Naive B cell (primary cell): ENCODE measurements around the gene GSKIP. TPM values are rescaled to one million over a fixed set of nuclear protein-coding genes. Genes with fewer than 3 reads are reported as not detected.

ENCODE experiments used
- ATAC-seq, 2 donors: fragments of 150-1000 bp; cut with Tn5 transposase; 2 replicates each; pipeline ENCODE4 v1.10.0; 2021; ENCODE audit warnings: low read depth in 2 of 2, mild to moderate bottlenecking in 2 of 2, moderate library complexity in 2 of 2
- DNase-seq: peaks from one replicate; pipeline ENCODE4 v3.0.0; 2022
- H3K27ac Mint-ChIP-seq, 6 donors: one replicate each; pipeline ENCODE4 v1.8.0; 2020 to 2022; ENCODE audit warnings: mild to moderate bottlenecking in 6 of 6, mixed read lengths in 6 of 6, moderate library complexity in 5 of 6, inconsistent platforms in 2 of 6
- H3K27me3 Mint-ChIP-seq, 3 donors: one replicate each; pipeline ENCODE4 v1.8.0; 2021 to 2022; ENCODE audit warnings: mixed read lengths in 3 of 3, mild to moderate bottlenecking in 1 of 3
- H3K36me3 Mint-ChIP-seq, 2 donors: one replicate each; pipeline ENCODE4 v1.8.0; 2020 to 2022; ENCODE audit warnings: mixed read lengths in 2 of 2, inconsistent platforms in 1 of 2, mild to moderate bottlenecking in 1 of 2
- H3K4me1 Mint-ChIP-seq, 3 donors: one replicate each; pipeline ENCODE4 v1.8.0; 2020 to 2022; ENCODE audit warnings: mixed read lengths in 3 of 3, inconsistent platforms in 1 of 3, mild to moderate bottlenecking in 1 of 3, moderate library complexity in 1 of 3
- H3K4me3 Mint-ChIP-seq, 8 donors: one replicate each; pipeline ENCODE4 v1.8.0; 2020 to 2022; ENCODE audit warnings: mild to moderate bottlenecking in 8 of 8, mixed read lengths in 8 of 8, moderate library complexity in 8 of 8, inconsistent platforms in 2 of 8
- H3K9me3 Mint-ChIP-seq, 7 donors: one replicate each; pipeline ENCODE4 v1.8.0; 2020 to 2022; ENCODE audit warnings: mixed read lengths in 7 of 7, mild to moderate bottlenecking in 5 of 7, inconsistent platforms in 2 of 7, moderate library complexity in 1 of 7
- polyA plus RNA-seq, 6 donors: library from polyadenylated mRNA; unstranded; fragments of 300-500 nt; fragmentation: Illumina TruSeq; gene quantifications; one replicate each; pipeline ENCODE4 v1.2.3, GENCODE V29; 2021; ENCODE audit warnings: low read depth in 6 of 6

GSKIP gene
- polyA plus RNA-seq, 6 donors from 2014 or later = 19.0 to 31.6 (median 24.0) TPM

DNA sequence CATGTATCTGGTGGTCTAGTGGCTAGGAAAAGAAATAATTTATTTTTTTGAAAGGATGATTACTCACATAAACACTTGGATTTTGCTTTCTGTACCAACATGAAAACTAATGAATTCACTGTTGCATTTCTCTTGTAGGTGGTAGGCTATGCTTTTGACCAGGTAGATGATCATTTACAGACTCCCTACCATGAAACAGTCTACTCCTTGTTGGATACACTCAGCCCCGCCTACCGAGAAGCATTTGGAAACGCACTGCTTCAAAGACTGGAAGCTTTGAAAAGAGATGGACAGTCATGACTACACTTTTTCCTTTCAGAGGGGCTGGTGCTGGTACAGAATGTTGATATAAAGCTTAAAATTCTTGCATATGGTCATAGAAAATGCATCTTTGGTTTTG lies 22.1 kb downstream of the GSKIP start:
- no peak for ATAC-seq
- no peaks in the 10 kb centered on the region for H3K27me3 Mint-ChIP-seq
- H3K9me3 Mint-ChIP-seq = no peaks in the 10 kb centered on the region
- H3K4me3 Mint-ChIP-seq = no peak overlapping the region
- DNase-seq = no peak
- H3K36me3 Mint-ChIP-seq = peaks cover 8 to 9% of the 10 kb centered on the region in 2 donors
- peaks cover 7 to 8% (median 7%) of the 10 kb centered on the region in 3 donors for H3K4me1 Mint-ChIP-seq
- H3K27ac Mint-ChIP-seq = no peak overlapping the region

DNA sequence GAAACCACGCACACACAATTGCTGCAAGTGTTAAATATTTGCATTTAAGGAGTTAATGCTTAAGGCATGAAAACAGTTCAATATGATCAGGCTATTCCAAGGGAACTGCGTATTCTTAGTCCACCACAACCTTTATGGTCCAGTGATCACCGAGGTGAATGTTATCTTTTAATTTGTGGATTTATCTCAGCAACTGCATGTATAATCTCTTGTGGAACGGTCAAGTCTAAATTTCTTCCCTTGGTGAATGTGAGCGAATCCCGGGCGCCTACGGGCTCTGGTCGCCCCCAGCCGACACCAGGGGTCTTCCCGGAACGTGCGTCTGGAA lies 27.6 kb downstream of the GSKIP start:
- no peak for DNase-seq
- Mint-ChIP-seq H3K36me3 (no peaks in the 10 kb centered on the region), H3K4me3 (peak overlapping the region; percentile 89 to 95 (median 92)), H3K27ac (peak overlapping the region; percentile 87 to 97 (median 92)), H3K27me3 (peaks cover 0 to 7% (median 0%) of the 10 kb centered on the region in 3 donors), H3K9me3 (no peaks in the 10 kb centered on the region), H3K4me1 (peaks cover 0 to 7% (median 0%) of the 10 kb centered on the region in 3 donors)
- ATAC-seq = no peak

DNA sequence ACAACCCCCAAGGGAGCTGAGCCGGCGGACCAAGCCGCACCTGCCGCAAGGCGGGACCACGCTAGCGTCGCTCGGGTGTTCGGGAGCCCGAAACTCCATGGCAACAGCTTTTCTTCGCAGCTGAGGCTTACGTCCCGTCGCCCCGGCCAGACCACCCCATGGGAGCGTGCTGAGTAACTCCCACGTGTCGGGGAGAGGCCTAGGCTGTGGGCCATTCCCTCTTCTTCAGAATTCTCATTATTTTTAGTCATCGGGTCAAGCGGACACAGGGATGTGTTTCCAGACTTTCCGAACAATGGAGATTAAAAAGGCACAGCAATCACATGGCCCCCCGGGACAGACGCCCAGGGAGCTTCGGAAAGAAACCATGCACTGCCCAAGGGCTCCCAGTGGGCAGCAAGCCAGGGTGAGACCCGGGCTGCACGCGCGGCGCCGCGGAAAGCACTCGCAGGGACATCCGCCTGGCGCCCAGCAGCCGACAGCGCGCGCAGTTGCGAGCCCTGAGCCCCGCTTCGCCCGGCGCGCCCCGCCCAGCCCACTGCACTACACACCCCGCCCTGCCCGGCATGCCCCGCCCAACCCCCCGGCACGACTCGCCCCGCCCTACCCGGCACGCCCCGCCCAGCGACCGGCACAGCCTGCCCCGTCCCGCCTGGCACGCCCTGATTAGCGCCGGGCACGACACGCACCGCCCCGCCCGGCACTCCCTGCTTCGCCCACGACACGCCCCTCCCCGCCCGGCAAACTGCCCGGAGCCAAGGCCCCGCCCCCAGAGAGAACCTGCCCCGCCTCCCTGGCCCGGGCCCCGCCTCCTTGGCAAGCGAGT lies 28.2 kb downstream of the GSKIP start:
- Mint-ChIP-seq H3K27ac (peak overlapping the region; percentile 87 to 97 (median 92)), H3K4me3 (peak overlapping the region; percentile 89 to 95 (median 92)), H3K27me3 (peaks cover 0 to 7% (median 0%) of the 10 kb centered on the region in 3 donors), H3K9me3 (no peaks in the 10 kb centered on the region), H3K36me3 (no peaks in the 10 kb centered on the region), H3K4me1 (peaks cover 0 to 7% (median 0%) of the 10 kb centered on the region in 3 donors)
- ATAC-seq (peak; percentile 80 to 83), DNase-seq (peak; percentile 100)

DNA sequence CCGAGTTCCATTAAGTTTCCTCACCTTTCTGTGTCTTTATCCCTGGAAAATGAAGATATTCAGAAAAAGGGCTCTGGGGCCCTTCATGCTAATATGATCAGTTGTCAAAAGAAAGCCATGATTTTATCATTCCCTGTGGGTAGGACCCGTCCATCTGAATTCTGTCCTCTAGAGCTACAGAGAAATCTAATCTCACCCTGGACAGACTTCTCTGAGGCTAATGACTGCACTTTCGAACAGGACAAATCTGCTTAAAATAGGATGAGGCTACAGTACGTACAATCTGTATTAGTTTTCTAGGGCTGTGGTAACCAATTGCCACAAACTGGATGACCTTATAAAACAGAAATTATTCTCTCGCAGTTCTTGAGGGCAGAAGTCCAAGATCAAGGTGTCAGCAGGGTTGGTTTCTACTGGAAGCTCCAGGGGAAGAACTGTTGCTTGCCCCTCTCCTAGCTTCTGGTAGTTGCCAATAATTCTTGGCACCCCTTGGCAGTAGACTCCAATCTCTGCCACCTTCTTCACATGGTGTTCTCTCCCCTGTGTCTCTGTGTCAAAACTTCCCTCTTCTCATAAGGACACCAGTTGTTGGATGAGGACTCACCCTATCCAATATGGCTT lies 29.9 kb downstream of the GSKIP start:
- Mint-ChIP-seq H3K9me3 (no peaks in the 10 kb centered on the region), H3K36me3 (no peaks in the 10 kb centered on the region), H3K4me3 (peak overlapping the region; percentile 47 to 95 (median 90)), H3K27me3 (peaks cover 0 to 7% (median 0%) of the 10 kb centered on the region in 3 donors), H3K4me1 (peaks cover 0 to 7% (median 0%) of the 10 kb centered on the region in 3 donors), H3K27ac (peak overlapping the region in 1 of 6 donors; percentile 3)
- DNase-seq (no peak), ATAC-seq (no peak)

DNA sequence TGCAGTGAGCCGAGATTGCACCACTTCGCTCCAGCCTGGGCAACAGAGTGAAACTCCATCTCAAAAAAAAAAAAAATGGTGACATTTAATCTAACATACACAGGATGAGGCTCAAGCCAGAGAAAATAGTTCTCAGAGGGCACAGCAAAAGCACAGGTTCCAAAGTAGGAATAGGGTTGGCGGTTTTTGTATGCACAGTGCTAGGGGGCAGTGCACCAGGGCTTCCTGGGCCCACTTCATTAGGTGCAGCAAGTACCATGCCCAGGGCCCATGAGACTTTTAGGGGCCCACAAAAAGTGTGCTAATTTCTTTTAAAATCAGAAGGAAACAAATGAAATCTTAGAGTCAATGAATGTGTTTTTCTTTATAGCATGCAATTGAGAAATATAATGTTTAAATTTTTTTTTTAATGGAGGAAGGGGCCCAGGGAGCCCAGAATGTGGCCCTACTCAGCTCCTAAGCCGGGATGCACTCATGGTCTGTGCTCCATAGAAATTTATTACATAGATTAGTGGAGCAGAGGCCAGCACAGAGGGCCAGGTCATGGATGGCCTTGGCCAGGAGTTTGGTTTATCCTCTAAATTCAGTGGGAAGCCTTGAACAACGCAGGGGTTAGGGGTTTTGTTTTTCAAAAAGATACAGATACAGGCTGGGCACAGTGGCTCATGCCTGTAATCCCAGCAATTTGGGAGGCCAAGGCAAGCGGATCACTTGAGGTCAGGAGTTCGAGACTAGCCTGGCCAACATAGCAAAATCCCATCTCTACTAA lies 30.9 kb downstream of the GSKIP start:
- no peaks in the 10 kb centered on the region for H3K9me3 Mint-ChIP-seq
- H3K27me3 Mint-ChIP-seq = peaks cover 0 to 12% (median 5%) of the 10 kb centered on the region in 3 donors
- H3K4me1 Mint-ChIP-seq = peaks cover 0 to 7% (median 0%) of the 10 kb centered on the region in 3 donors
- DNase-seq = no peak
- no peak for ATAC-seq
- peak overlapping the region in 1 of 6 donors; percentile 14 for H3K27ac Mint-ChIP-seq
- H3K4me3 Mint-ChIP-seq = peak overlapping the region in 2 of 8 donors; percentile 67 to 90
- H3K36me3 Mint-ChIP-seq = no peaks in the 10 kb centered on the region

DNA sequence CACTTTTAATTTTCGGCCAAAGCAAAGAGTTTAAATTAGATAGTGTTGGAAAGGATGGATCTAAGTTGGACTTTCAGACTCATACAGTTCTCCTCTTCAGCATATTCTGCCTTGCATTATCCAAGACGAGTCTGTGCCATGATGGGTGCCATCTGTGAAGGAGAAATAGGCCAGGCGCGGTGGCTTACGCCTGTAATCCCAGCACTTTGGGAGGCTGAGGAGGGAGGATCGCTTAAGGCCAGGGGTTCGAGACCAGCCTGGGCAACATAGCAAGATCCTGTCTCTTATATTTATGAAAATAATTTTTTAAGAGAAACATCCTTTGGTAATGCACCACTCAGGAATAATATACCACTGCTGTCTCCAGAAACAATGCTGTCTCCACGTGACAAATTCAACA lies 35.1 kb downstream of the GSKIP start:
- no peak for DNase-seq
- Mint-ChIP-seq H3K4me3 (no peak overlapping the region), H3K9me3 (no peaks in the 10 kb centered on the region), H3K27me3 (peaks cover 5 to 39% (median 36%) of the 10 kb centered on the region in 3 donors), H3K27ac (no peak overlapping the region), H3K4me1 (no peaks in the 10 kb centered on the region), H3K36me3 (peaks cover 0 to 6% of the 10 kb centered on the region in 2 donors)
- no peak for ATAC-seq

DNA sequence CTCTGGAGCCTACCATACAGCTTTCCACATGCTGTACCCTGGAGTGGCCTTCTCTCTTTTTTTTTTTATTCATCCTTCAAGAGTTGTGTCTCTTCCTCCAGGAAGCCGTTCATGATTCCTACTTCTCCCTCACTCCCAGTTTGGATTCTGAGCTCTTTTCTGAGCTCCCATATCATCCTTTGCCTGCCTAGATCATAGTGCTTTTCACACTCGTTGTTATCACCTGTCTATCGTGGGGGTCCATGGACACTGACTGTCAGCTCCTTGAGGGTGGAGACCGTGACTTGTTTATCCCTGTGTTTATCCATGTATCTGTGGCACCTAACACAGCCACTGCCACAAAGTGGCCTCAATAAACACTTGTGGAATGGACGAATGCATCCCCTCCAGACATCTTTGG lies 35.6 kb downstream of the GSKIP start:
- peaks cover 0 to 6% of the 10 kb centered on the region in 2 donors for H3K36me3 Mint-ChIP-seq
- no peak for DNase-seq
- no peaks in the 10 kb centered on the region for H3K9me3 Mint-ChIP-seq
- no peak overlapping the region for H3K4me3 Mint-ChIP-seq
- H3K4me1 Mint-ChIP-seq = no peaks in the 10 kb centered on the region
- no peak overlapping the region for H3K27ac Mint-ChIP-seq
- peaks cover 5 to 39% (median 36%) of the 10 kb centered on the region in 3 donors for H3K27me3 Mint-ChIP-seq
- no peak for ATAC-seq

DNA sequence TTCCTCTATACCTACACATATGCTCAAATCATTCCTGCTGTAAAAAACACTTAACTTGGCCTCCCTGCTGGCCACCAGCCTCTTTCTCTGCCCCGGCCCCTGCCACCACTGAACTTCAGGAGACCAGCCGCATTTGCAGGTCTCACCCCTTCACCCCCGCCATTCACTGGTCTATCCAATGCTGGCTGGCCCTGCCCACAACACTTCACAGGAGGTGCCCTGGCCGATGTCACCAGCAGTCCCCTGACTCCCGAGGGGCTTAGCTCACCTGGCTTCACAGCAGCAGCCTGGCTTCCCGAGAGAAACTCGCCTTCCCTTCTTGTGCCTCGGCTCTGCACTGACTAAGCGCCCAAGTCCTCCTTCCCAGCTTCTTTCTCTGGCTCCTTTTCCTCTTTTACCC lies 36.1 kb downstream of the GSKIP start:
- Mint-ChIP-seq H3K4me1 (no peaks in the 10 kb centered on the region), H3K36me3 (peaks cover 0 to 6% of the 10 kb centered on the region in 2 donors), H3K9me3 (no peaks in the 10 kb centered on the region), H3K4me3 (peak overlapping the region in 2 of 8 donors; percentile 29 to 48), H3K27me3 (peaks cover 5 to 39% (median 36%) of the 10 kb centered on the region in 3 donors), H3K27ac (peak overlapping the region in 1 of 6 donors; percentile 42)
- no peak for DNase-seq
- no peak for ATAC-seq

DNA sequence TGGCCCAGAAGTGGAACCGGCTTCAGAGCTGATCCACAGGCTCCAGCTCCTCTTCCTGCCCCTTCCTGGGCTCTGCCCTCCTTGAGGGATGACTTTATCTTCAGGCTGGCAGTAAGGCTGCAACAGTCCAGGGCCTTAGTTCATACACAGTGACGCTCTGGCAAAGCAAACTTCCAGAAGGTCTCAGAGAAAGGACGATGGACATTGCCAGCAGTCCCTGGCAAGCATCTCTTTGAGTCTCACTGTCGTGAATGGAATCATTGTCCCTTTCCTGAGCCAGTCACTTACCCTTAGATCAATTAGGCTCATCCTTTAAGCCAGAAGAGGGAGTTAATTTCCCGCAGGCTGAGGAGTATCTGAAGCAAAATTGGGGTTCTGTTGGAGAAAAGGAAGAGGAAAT lies 37.2 kb downstream of the GSKIP start:
- DNase-seq = no peak
- Mint-ChIP-seq H3K4me3 (no peak overlapping the region), H3K27me3 (peaks cover 5 to 36% (median 33%) of the 10 kb centered on the region in 3 donors), H3K27ac (peak overlapping the region in 1 of 6 donors; percentile 69), H3K4me1 (no peaks in the 10 kb centered on the region), H3K36me3 (peaks cover 0 to 6% of the 10 kb centered on the region in 2 donors), H3K9me3 (no peaks in the 10 kb centered on the region)
- ATAC-seq = no peak

DNA sequence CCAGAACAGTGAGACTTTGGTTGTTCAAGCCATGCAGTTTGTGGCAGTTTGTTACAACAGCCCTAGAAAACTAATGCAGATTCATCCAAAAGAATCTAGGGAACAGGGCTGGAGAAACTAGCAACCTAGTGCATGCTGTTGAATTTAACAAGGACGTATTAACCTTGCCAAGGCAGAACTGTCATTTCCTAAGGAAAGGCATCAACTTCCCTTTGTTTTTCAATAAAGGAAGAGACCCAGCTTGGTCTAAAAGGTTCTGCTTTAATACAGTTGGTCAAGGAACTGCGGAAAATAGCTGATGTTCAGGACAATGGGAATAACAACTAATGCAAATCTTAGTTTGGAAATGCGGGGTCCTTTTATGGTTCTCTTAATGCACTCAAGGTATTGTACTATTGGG lies 40.1 kb downstream of the GSKIP start:
- Mint-ChIP-seq H3K27ac (no peak overlapping the region), H3K9me3 (no peaks in the 10 kb centered on the region), H3K4me1 (peaks cover 0 to 8% (median 3%) of the 10 kb centered on the region in 3 donors), H3K4me3 (no peak overlapping the region), H3K36me3 (peaks cover 0 to 6% of the 10 kb centered on the region in 2 donors), H3K27me3 (peaks cover 5 to 38% (median 36%) of the 10 kb centered on the region in 3 donors)
- DNase-seq = no peak
- no peak for ATAC-seq

DNA sequence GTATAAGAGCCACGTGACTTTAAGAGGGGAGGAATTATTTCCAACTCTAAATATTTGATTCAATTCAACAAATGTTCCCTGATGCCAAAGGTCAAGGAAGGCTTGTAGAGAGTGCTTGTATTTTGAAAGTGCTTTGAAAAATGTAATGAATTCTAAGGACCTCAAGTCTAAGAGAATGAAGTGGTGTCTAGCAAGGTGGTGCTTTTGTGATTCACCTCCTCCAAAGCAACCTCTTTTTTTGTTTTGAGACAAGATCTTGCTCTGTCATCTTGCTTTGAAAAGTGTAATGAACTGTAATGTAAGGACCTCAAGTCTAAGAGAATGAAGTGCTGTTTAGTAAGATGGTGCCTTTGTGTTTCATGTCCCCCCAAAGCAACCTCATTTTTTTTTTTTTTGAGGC lies 42.4 kb downstream of the GSKIP start:
- DNase-seq = no peak
- H3K36me3 Mint-ChIP-seq = no peaks in the 10 kb centered on the region
- ATAC-seq = no peak
- H3K4me1 Mint-ChIP-seq = peaks cover 0 to 9% (median 3%) of the 10 kb centered on the region in 3 donors
- H3K9me3 Mint-ChIP-seq = no peaks in the 10 kb centered on the region
- peaks cover 0 to 23% (median 23%) of the 10 kb centered on the region in 3 donors for H3K27me3 Mint-ChIP-seq
- H3K4me3 Mint-ChIP-seq = no peak overlapping the region
- no peak overlapping the region for H3K27ac Mint-ChIP-seq

DNA sequence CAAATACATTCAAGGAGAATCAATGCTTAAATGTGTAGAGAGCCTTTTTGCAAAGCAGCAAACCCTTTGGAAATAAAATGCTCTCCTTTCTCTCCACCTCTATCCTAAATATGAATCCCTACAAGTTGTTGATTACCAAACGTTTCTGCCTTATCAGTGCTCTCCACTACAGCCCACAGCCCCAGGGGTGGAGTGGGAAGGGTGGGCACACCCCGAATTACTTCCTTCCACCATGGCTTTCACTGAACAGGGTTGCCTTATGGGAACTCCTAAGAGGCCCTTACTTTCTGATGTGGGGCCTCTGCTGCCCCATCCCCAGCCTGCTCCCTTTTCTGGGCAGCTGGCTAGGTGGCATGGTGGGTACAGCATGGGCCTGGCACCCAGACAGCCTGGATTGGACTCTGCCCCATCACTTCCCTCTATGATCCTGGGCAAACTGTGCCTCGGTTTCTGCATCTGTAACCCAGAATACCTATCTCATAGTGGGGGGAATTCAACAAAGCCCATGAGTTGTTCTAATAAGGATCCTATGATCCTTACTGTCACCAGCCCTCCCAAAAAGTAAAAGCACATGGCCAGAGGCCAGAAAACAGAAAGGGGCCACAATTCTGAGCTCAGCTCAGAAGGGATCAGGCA lies 44.7 kb downstream of the GSKIP start:
- Mint-ChIP-seq H3K36me3 (no peaks in the 10 kb centered on the region), H3K4me1 (peaks cover 0 to 9% (median 3%) of the 10 kb centered on the region in 3 donors), H3K4me3 (no peak overlapping the region), H3K9me3 (no peaks in the 10 kb centered on the region), H3K27me3 (peaks cover 0 to 16% (median 5%) of the 10 kb centered on the region in 3 donors), H3K27ac (no peak overlapping the region)
- DNase-seq (no peak), ATAC-seq (no peak)

DNA sequence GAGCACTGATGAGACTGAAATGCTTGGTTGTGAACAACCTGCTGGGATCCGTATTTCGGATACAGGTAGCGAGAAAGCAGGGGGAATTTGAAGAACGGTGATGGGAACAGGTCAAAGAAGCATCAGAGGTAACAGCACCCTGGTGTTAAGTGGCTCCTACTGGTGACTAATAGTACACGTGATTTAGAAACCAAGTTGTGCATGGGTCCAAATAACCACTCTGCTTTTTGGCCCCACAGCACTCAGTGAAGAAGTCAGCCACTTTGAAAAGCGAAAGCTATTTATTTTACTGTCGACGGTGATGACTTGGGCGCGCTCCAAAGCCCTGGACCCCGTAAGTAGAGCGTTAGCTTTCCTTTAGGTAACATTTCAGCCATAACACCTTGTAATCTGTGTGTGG lies 45.3 kb downstream of the GSKIP start:
- DNase-seq = no peak
- no peaks in the 10 kb centered on the region for H3K36me3 Mint-ChIP-seq
- peaks cover 0 to 21% (median 10%) of the 10 kb centered on the region in 3 donors for H3K27me3 Mint-ChIP-seq
- H3K9me3 Mint-ChIP-seq = no peaks in the 10 kb centered on the region
- no peak overlapping the region for H3K27ac Mint-ChIP-seq
- H3K4me3 Mint-ChIP-seq = no peak overlapping the region
- no peak for ATAC-seq
- H3K4me1 Mint-ChIP-seq = peaks cover 0 to 9% (median 3%) of the 10 kb centered on the region in 3 donors
